Liver (tissue), 9 donors: ENCODE data around the gene FHOD1. TPM values are rescaled to one million over a fixed set of nuclear protein-coding genes. Genes with fewer than 3 reads are reported as not detected.

Experiments
- DNase-seq: peaks from one replicate; pipeline ENCODE4 v3.0.0-alpha.2; 2017; ENCODE audit warnings: low spot score
- H3K27ac ChIP-seq, 2 donors: one replicate each; pipeline ENCODE4 v1.7.0; 2013; ENCODE audit warnings: inconsistent platforms in 2 of 2, low read length in 2 of 2, control low read depth in 1 of 2, low read depth in 1 of 2, mild to moderate bottlenecking in 1 of 2
- H3K27me3 ChIP-seq, 4 donors: one replicate each; pipeline versions ENCODE4 v1.6.1 to v1.7.0; 2013; ENCODE audit warnings: low read length in 3 of 4, inconsistent platforms in 1 of 4, mild to moderate bottlenecking in 1 of 4, moderate library complexity in 1 of 4; ENCODE audit not compliant: control insufficient read depth in 4 of 4, insufficient read depth in 4 of 4
- H3K36me3 ChIP-seq, 4 donors: one replicate each; pipeline versions ENCODE4 v1.6.1 to v1.7.0; 2013; ENCODE audit warnings: low read length in 3 of 4, mild to moderate bottlenecking in 3 of 4, low read depth in 1 of 4, moderate library complexity in 1 of 4; ENCODE audit not compliant: control insufficient read depth in 4 of 4, insufficient read depth in 3 of 4
- H3K4me1 ChIP-seq, 4 donors: one replicate each; pipeline versions ENCODE4 v1.6.1 to v1.7.0; 2013; ENCODE audit warnings: low read length in 3 of 4, mild to moderate bottlenecking in 3 of 4, moderate library complexity in 1 of 4; ENCODE audit not compliant: control insufficient read depth in 4 of 4, insufficient read depth in 4 of 4
- H3K4me3 ChIP-seq, 3 donors: one replicate each; pipeline versions ENCODE4 v1.6.1 to v1.7.0; 2013; ENCODE audit warnings: low read length in 3 of 3, control low read depth in 1 of 3, low read depth in 1 of 3, mild to moderate bottlenecking in 1 of 3
- H3K9ac ChIP-seq, 2 donors: one replicate each; pipeline ENCODE4 v1.7.0; 2013; ENCODE audit warnings: low read length in 2 of 2, mild to moderate bottlenecking in 2 of 2, moderate library complexity in 2 of 2, control low read depth in 1 of 2, low read depth in 1 of 2
- H3K9me3 ChIP-seq, 4 donors: one replicate each; pipeline versions ENCODE4 v1.6.1 to v1.7.0; 2013; ENCODE audit warnings: low read length in 3 of 4; ENCODE audit not compliant: control insufficient read depth in 4 of 4
- FOXA1 ChIP-seq: IDR thresholded peaks from 2 replicates; pipeline ENCODE4 v1.6.1; 2016; ENCODE audit warnings: antibody characterized with exemption
- RAD21 ChIP-seq, 2 donors: IDR thresholded peaks; 2 replicates each; pipeline ENCODE4 v1.6.1; 2016; ENCODE audit warnings: antibody characterized with exemption in 2 of 2, mild to moderate bottlenecking in 2 of 2
- REST ChIP-seq: IDR thresholded peaks from 2 replicates; pipeline ENCODE4 v1.6.1; 2016; ENCODE audit warnings: antibody characterized with exemption, mild to moderate bottlenecking
- YY1 ChIP-seq: IDR thresholded peaks from 2 replicates; pipeline ENCODE4 v1.6.1; 2016; ENCODE audit warnings: antibody characterized with exemption, mild to moderate bottlenecking
- WGBS: extraction: QIAGEN DNeasy Blood & Tissue Kit; methylation state at CpG from one replicate; pipeline ENCODE4 v1.1.7; 2013; 5-methylcytosine and 5-hydroxymethylcytosine counted together
- polyA plus RNA-seq, 2 donors: library from polyadenylated mRNA; stranded (reverse) in 1 of 2; unstranded in 1 of 2; fragments of 200-250 nt in 1 of 2; fragments of >200 nt in 1 of 2; fragmentation: Nextera tagmentation in 1 of 2; extraction: Ambion mirVana in 1 of 2; gene quantifications; one replicate each; pipeline versions ENCODE4 v1.2.1 to v1.2.3, GENCODE V29; 2013 to 2015
- total RNA-seq, 2 donors: library from RNA; depleted of rRNA; stranded (reverse); fragments of >200 nt; gene quantifications; one replicate each; pipeline ENCODE4 v1.2.3, GENCODE V29; 2014
- TF ChIP-seq, protein P1 (sequence below): IDR thresholded peaks from 2 replicates; pipeline ENCODE4 v1.6.1; 2016; ENCODE audit warnings: antibody characterized with exemption
- TF ChIP-seq, protein P2 (sequence below): fragments of 150-350 bp; IDR thresholded peaks from 2 replicates; pipeline ENCODE4 v1.5.1; 2017; ENCODE audit warnings: improper control_type of control experiment, low read depth, low read length; ENCODE audit not compliant: missing input control
- TF ChIP-seq, protein P3 (sequence below): IDR thresholded peaks from 2 replicates; pipeline ENCODE4 v1.6.1; 2016; ENCODE audit warnings: antibody characterized with exemption
- donor health status: healthy.
- donor health status: healthy.
- donor health status: healthy.
- donor health status: healthy.
- donor health status: healthy.

Gene FHOD1
- total and polyA plus RNA-seq, 4 donors: 2.2 to 6.4 (median 4.1) TPM

- Histone ChIP-seq H3K36me3 (no peaks in the 10 kb centered on the region), H3K9me3 (no peaks in the 10 kb centered on the region), H3K4me1 (no peaks in the 10 kb centered on the region), H3K27me3 (no peaks in the 10 kb centered on the region), H3K9ac (no peak within 1 kb of the TSS), H3K4me3 (peak within 1 kb of the TSS in 2 of 3 donors; percentile 26 to 55), H3K27ac (no peak within 1 kb of the TSS)
- WGBS: 32% methylated on average over 83 of the region's 83 CpGs
- TF ChIP-seq, protein P1, sequence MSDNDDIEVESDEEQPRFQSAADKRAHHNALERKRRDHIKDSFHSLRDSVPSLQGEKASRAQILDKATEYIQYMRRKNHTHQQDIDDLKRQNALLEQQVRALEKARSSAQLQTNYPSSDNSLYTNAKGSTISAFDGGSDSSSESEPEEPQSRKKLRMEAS: no peak
- TF ChIP-seq RAD21 (IDR thresholded peaks at IDR 0.05): peak in 1 of 2 donors; percentile 40
- TF ChIP-seq, protein P2, sequence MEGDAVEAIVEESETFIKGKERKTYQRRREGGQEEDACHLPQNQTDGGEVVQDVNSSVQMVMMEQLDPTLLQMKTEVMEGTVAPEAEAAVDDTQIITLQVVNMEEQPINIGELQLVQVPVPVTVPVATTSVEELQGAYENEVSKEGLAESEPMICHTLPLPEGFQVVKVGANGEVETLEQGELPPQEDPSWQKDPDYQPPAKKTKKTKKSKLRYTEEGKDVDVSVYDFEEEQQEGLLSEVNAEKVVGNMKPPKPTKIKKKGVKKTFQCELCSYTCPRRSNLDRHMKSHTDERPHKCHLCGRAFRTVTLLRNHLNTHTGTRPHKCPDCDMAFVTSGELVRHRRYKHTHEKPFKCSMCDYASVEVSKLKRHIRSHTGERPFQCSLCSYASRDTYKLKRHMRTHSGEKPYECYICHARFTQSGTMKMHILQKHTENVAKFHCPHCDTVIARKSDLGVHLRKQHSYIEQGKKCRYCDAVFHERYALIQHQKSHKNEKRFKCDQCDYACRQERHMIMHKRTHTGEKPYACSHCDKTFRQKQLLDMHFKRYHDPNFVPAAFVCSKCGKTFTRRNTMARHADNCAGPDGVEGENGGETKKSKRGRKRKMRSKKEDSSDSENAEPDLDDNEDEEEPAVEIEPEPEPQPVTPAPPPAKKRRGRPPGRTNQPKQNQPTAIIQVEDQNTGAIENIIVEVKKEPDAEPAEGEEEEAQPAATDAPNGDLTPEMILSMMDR: peak; percentile 52
- TF ChIP-seq REST: no peak
- peak; percentile 80 for DNase-seq
Measured at GRCh38 chr16:67279296-67280089, 32.2 kb upstream of the FHOD1 start, which contains the start of gene PLEKHG4. Gene PLEKHG4 (plus strand): TSS chr16:67279532. CDS start chr16:67280045, 513 bp downstream.

GRCh38 chr16:67278773-67279295 lies 31.6 kb upstream of the FHOD1 start:
- no peak overlapping the region for H3K27ac ChIP-seq
- TF ChIP-seq, protein P3, sequence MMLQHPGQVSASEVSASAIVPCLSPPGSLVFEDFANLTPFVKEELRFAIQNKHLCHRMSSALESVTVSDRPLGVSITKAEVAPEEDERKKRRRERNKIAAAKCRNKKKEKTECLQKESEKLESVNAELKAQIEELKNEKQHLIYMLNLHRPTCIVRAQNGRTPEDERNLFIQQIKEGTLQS: no peak
- TF ChIP-seq, protein P2: no peak
- TF ChIP-seq REST: no peak
- TF ChIP-seq FOXA1: no peak
- no peak for TF ChIP-seq YY1
- no peaks in the 10 kb centered on the region for H3K4me1 ChIP-seq
- no peaks in the 10 kb centered on the region for H3K9me3 ChIP-seq
- peak; percentile 50 for DNase-seq
- no peak overlapping the region for H3K9ac ChIP-seq
- peak overlapping the region in 2 of 3 donors; percentile 26 to 55 for H3K4me3 ChIP-seq
- no peaks in the 10 kb centered on the region for H3K36me3 ChIP-seq
- H3K27me3 ChIP-seq: no peaks in the 10 kb centered on the region
- WGBS: 8% methylated on average over 42 of the region's 42 CpGs
